SK-N-SH (cell line): Measurements from ENCODE around the gene CPAMD8. TPM values are rescaled to one million over a fixed set of nuclear protein-coding genes. Genes with fewer than 3 reads are reported as not detected.

ENCODE experiments used
- CTCF ChIA-PET: fragments of 300-600, 350-600 bp; formaldehyde crosslinking; extraction: SDS; loops from one replicate; lab custom pipeline; 2021; lab: Yijun Ruan, JAX
- POLR2A ChIA-PET: fragments of 350-600 bp; sonication (Branson Sonifier 250); formaldehyde crosslinking; extraction: SDS; loops from one replicate; lab custom pipeline; 2020; ENCODE audit warnings: antibody characterized with exemption, inconsistent platforms; lab: Yijun Ruan, JAX
- DNase-seq: peaks from one replicate; pipeline ENCODE4 v3.0.0; 2012
- H2AFZ ChIP-seq: fragments of 200-600 bp; sonication (generic); 2 replicates; pipeline ENCODE4 v1.8.1; 2016; ENCODE audit warnings: antibody characterized with exemption, mild to moderate bottlenecking, low read depth
- H3F3A ChIP-seq: fragments of 200-600 bp; sonication (generic); replicated peaks from 2 replicates; pipeline ENCODE3; 2016; ENCODE audit warnings: antibody characterized with exemption, mild to moderate bottlenecking; ENCODE audit not compliant: insufficient read depth
- H3K27ac ChIP-seq, 2 experiments: fragments of 200-500 bp in 1 of 2; fragments of 200-600 bp in 1 of 2; sonication (Bioruptor generic) in 1 of 2; sonication (generic), shearing (Covaris generic) in 1 of 2; 2 replicates each; pipeline versions ENCODE4 v1.5.1 to v1.6.1; 2014 to 2016; ENCODE audit warnings: low read depth in 2 of 2, inconsistent platforms in 1 of 2, low read length in 1 of 2, mild to moderate bottlenecking in 1 of 2, mixed read lengths in 1 of 2
- H3K27me3 ChIP-seq: fragments of 200-600 bp; sonication (generic), shearing (Covaris generic); 2 replicates; pipeline ENCODE4 v1.6.1; 2016; ENCODE audit warnings: mixed run types; ENCODE audit not compliant: insufficient read depth
- H3K36me3 ChIP-seq, 2 experiments: fragments of 200-500 bp in 1 of 2; fragments of 200-600 bp in 1 of 2; sonication (Bioruptor generic) in 1 of 2; sonication (generic) in 1 of 2; replicated peaks in 1 of 2; 2 replicates each; pipeline versions ENCODE3 to v1.5.1; 2014 to 2016; ENCODE audit warnings: low read length in 1 of 2, mild to moderate bottlenecking in 1 of 2; ENCODE audit not compliant: insufficient read depth in 2 of 2, control insufficient read depth in 1 of 2
- H3K4me1 ChIP-seq, 2 experiments: fragments of 200-500 bp in 1 of 2; fragments of 200-600 bp in 1 of 2; sonication (Bioruptor generic) in 1 of 2; sonication (generic), shearing (Covaris generic) in 1 of 2; 2 replicates each; pipeline versions ENCODE4 v1.5.1 to v1.6.1; 2014 to 2016; ENCODE audit warnings: low read depth in 1 of 2, low read length in 1 of 2, mixed run types in 1 of 2; ENCODE audit not compliant: insufficient read depth in 2 of 2, control insufficient read depth in 1 of 2
- H3K4me2 ChIP-seq: fragments of 200-600 bp; sonication (generic), shearing (Covaris generic); 2 replicates; pipeline ENCODE4 v1.6.1; 2017; ENCODE audit warnings: mixed run types
- H3K4me3 ChIP-seq, 2 experiments: fragments of 200-500 bp in 1 of 2; fragments of 200-600 bp in 1 of 2; sonication (Bioruptor generic) in 1 of 2; sonication (generic), shearing (Covaris generic) in 1 of 2; 2 replicates each; pipeline versions ENCODE4 v1.5.1 to v1.8.1; 2014 to 2016; ENCODE audit warnings: low read depth in 2 of 2, inconsistent platforms in 1 of 2, low read length in 1 of 2, mild to moderate bottlenecking in 1 of 2, mixed read lengths in 1 of 2, moderate library complexity in 1 of 2
- H3K79me2 ChIP-seq: fragments of 200-600 bp; sonication (generic); 2 replicates; pipeline ENCODE4 v1.8.1; 2017; ENCODE audit warnings: mild to moderate bottlenecking; ENCODE audit not compliant: insufficient read depth
- H3K9ac ChIP-seq: fragments of 200-600 bp; sonication (generic); 2 replicates; pipeline ENCODE4 v1.6.1; 2017; ENCODE audit warnings: mixed run types
- H3K9me2 ChIP-seq: fragments of 200-600 bp; sonication (generic); 2 replicates; pipeline ENCODE4 v1.6.1; 2017; ENCODE audit warnings: mixed run types
- H3K9me3 ChIP-seq: fragments of 200-600 bp; sonication (generic); 2 replicates; pipeline ENCODE4 v1.6.1; 2017; ENCODE audit warnings: mixed run types, mild to moderate bottlenecking, moderate library complexity
- H4K20me1 ChIP-seq: fragments of 200-600 bp; sonication (generic); 2 replicates; pipeline ENCODE4 v1.6.1; 2017; ENCODE audit warnings: mild to moderate bottlenecking, mixed run types; ENCODE audit not compliant: insufficient read depth
- CHD2 ChIP-seq: fragments of 150-350 bp; IDR thresholded peaks from 2 replicates; pipeline ENCODE4 v1.6.1; 2018; ENCODE audit warnings: low read length; ENCODE audit not compliant: partially characterized antibody
- EZH2phosphoT487 ChIP-seq: fragments of 200-600 bp; sonication (generic); IDR thresholded peaks from 2 replicates; pipeline ENCODE4 v1.6.1; 2017; ENCODE audit warnings: low read depth, mixed run types, mild to moderate bottlenecking, antibody characterized with exemption, moderate library complexity, borderline replicate concordance
- FOSL2 ChIP-seq: IDR thresholded peaks from 2 replicates; pipeline ENCODE4 v1.4.0; 2012; ENCODE audit warnings: low read depth, mild to moderate bottlenecking, moderate library complexity, borderline replicate concordance
- GATA2 ChIP-seq: sonication (generic); formaldehyde crosslinking; IDR thresholded peaks from 2 replicates; pipeline ENCODE4 v1.5.0; 2020; ENCODE audit warnings: mild to moderate bottlenecking, missing genetic modification reagents
- JUND ChIP-seq: IDR thresholded peaks from 2 replicates; pipeline ENCODE4 v1.4.0; 2012
- MEF2A ChIP-seq: IDR thresholded peaks from 2 replicates; pipeline ENCODE4 v1.4.0; 2012; ENCODE audit warnings: low read depth, borderline replicate concordance
- MXI1 ChIP-seq: IDR thresholded peaks from 2 replicates; pipeline ENCODE4 v1.6.1; 2012; ENCODE audit warnings: mild to moderate bottlenecking, low read depth, low read length, improper control_type of control experiment
- NFIC ChIP-seq: IDR thresholded peaks from 2 replicates; pipeline ENCODE4 v1.4.0; 2012; ENCODE audit warnings: borderline replicate concordance
- NRF1 ChIP-seq: IDR thresholded peaks from 2 replicates; pipeline ENCODE4 v1.6.1; 2012; ENCODE audit warnings: low read depth, mild to moderate bottlenecking, low read length
- POLR2AphosphoS5 ChIP-seq: IDR thresholded peaks from 2 replicates; pipeline ENCODE4 v1.6.1; 2012; ENCODE audit warnings: low read depth, low read length
- RAD21 ChIP-seq: IDR thresholded peaks from 2 replicates; pipeline ENCODE4 v1.6.1; 2012; ENCODE audit warnings: mild to moderate bottlenecking, low read length
- RCOR1 ChIP-seq: fragments of 150-350 bp; IDR thresholded peaks from 2 replicates; pipeline ENCODE4 v1.6.1; 2017; ENCODE audit warnings: antibody characterized with exemption, low read length
- SIN3A ChIP-seq: IDR thresholded peaks from 2 replicates; pipeline ENCODE4 v1.6.1; 2012; ENCODE audit warnings: low read depth, mild to moderate bottlenecking, low read length, moderate library complexity, borderline replicate concordance
- TAF1 ChIP-seq: IDR thresholded peaks from 2 replicates; pipeline ENCODE4 v1.6.1; 2012; ENCODE audit warnings: low read depth, mild to moderate bottlenecking, low read length, moderate library complexity, borderline replicate concordance
- TEAD4 ChIP-seq: IDR thresholded peaks from 2 replicates; pipeline ENCODE4 v1.4.0; 2012; ENCODE audit warnings: mild to moderate bottlenecking, borderline replicate concordance; ENCODE audit not compliant: insufficient read depth
- YY1 ChIP-seq: IDR thresholded peaks from 2 replicates; pipeline ENCODE4 v1.4.0; 2012; ENCODE audit warnings: low read depth, mild to moderate bottlenecking
- WGBS: methylation state at CpG from one replicate; pipeline ENCODE4 v1.1.6; 2017; ENCODE audit warnings: low lambda C conversion rate; 5-methylcytosine and 5-hydroxymethylcytosine counted together
- polyA plus RNA-seq, 3 experiments: library from polyadenylated mRNA; depleted of rRNA; stranded (reverse); fragments of >200 nt; gene quantifications; 2 replicates each; pipeline ENCODE4 v1.2.3, GENCODE V29; 2012
- TF ChIP-seq, protein P1 (sequence below): IDR thresholded peaks from 2 replicates; pipeline ENCODE4 v1.6.1; 2012; ENCODE audit warnings: mild to moderate bottlenecking, low read depth, low read length, moderate library complexity

CPAMD8 gene
- polyA plus RNA-seq, 1 of the 3 experiments (the other 2 are of a cell fraction): 1.2 TPM

DNA sequence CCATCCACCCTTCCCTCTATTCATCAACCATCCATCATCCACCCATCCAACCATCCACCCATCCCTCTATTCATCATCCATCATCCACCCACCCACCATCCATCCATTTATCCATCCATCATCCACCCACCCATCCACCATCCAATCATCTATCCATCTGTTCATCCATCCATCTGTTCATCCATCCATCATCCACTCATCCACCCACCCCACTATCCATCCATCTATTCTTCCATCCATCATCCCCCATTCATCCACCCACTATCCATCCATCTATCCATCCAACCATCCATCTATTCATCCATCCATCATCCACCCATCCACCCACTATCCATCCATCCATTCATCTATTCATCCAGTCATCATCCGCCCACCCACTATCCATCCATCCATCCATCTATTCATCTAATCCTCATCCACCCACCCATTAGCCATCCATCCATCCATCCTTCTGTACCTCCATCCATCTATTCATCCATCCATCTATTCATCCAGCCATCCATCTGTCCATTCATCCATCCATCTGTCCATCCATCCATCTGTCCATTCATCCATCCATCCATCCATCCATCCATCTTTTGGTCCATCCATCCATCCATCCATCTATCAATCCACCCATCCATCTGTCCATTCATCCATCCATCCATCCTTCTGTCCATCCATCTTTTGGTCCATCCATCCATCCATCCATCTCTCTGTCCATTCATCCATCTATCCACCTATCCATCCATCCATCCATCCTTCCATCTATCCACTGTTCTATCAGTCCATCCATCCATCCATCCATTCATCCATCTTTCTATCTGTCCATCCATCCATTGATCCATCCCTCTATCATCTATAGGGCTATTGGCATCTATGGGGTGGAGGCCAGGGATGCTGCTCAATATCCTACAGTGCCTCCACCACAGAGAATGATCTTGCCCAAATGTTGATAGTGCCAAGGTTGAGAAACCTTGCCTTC lies 47.5 kb downstream of the CPAMD8 start (continued):
- no peak for TF ChIP-seq NRF1
- TF ChIP-seq, all 33 proteins: peak for 0

DNA sequence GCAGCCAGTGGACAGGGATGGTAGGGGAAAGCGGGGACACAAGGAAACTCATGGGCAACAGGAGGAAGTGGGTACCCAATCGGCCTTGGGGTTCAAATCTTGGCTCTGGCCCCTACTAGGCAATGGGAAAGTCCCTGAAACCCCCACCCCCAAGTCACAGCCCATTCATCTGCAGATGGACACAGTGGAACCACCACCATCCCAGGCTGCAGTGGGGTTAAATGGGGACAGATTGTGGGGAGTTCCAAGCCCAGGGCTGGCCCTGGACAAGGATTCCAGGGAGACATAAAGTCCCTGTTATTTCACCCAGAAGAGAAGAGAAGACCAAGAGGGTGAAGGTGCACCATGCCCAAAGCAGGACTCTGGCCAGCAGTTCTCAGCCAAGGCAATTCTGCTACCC lies 48.5 kb downstream of the CPAMD8 start:
- POLR2A ChIA-PET: no interaction called here
- no CpG with 5 or more reads among the region's 2 CpGs for WGBS

DNA sequence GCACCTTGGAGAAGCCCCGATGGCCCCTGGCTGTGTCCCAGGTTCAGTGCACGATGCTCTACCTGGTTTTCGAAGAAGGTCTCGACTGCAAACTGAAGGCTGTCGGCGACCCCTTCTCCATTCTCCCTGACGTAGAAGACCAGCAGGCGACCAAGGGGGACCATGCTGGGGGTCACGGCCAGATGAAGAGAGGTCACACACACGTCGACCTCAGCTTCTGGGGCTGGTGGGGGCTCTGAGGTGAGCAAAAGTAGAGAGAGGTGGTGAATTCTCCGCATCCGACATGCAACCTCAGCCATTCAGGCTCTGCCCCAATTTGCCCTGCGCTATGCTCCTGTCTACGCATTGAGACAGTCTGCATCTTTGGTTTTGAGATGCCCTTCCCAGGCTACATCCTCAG lies 49.3 kb downstream of the CPAMD8 start:
- H2AFZ ChIP-seq: no peak overlapping the region
- no peaks in the 10 kb centered on the region for H3K9me3 ChIP-seq
- DNase-seq: no peak
- H3K4me1 ChIP-seq: no peaks in the 10 kb centered on the region
- no peak overlapping the region for H3K9ac ChIP-seq
- no peaks in the 10 kb centered on the region for H3F3A ChIP-seq
- TF ChIP-seq TEAD4: no peak
- H3K79me2 ChIP-seq: no peaks in the 10 kb centered on the region
- H3K4me2 ChIP-seq: no peak overlapping the region
- no peak overlapping the region for H3K4me3 ChIP-seq
- no peaks in the 10 kb centered on the region for H4K20me1 ChIP-seq
- no peaks in the 10 kb centered on the region for H3K36me3 ChIP-seq
- ChIA-PET CTCF (no interaction called here), POLR2A (no interaction called here)
- 29% methylated on average over 10 of the region's 15 CpGs for WGBS
- H3K27me3 ChIP-seq: peaks cover 9% of the 10 kb centered on the region; the same call in 1 of the 2 replicates
- H3K27ac ChIP-seq: no peak overlapping the region
- no peaks in the 10 kb centered on the region for H3K9me2 ChIP-seq

More for the DNA sequence above, 48.5 kb downstream of the CPAMD8 start:
- TF ChIP-seq YY1: no peak
- TF ChIP-seq JUND: no peak
- no peak for TF ChIP-seq RCOR1
- Histone ChIP-seq H3K36me3 (no peaks in the 10 kb centered on the region), H3K79me2 (no peaks in the 10 kb centered on the region), H2AFZ (no peak overlapping the region), H4K20me1 (no peaks in the 10 kb centered on the region), H3K9me3 (no peaks in the 10 kb centered on the region), H3K4me3 (no peak overlapping the region), H3K27me3 (peaks cover 9% of the 10 kb centered on the region; the same call in 1 of the 2 replicates), H3K9me2 (no peaks in the 10 kb centered on the region), H3F3A (no peaks in the 10 kb centered on the region), H3K9ac (no peak overlapping the region), H3K4me2 (no peak overlapping the region), H3K4me1 (no peaks in the 10 kb centered on the region), H3K27ac (no peak overlapping the region)
- no peak for DNase-seq
- CTCF ChIA-PET: no interaction called here

DNA sequence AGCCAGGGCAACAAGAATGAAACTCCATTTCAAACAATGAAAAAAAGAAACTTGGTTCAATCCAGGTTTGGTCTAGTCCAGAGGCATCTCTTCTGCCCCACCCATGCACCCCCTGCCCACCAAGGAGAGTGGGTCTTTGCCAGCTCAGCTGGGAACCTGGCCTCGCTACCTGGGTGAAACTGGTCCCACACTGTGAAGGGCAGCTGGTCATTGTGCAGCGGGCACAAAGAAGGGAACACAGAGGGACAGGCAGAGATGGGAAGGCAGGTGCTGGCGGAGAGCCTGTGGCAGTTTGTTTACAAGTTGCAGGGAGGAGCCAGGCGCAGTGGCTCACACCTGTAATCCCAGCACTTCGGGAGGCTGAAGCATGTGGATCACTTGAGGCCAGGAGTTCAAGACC lies 50.2 kb downstream of the CPAMD8 start:
- ChIA-PET CTCF (no interaction called here), POLR2A (no interaction called here)
- H2AFZ ChIP-seq: no peak overlapping the region
- TF ChIP-seq MEF2A (no peak), MXI1 (no peak), POLR2AphosphoS5 (no peak), JUND (no peak), TAF1 (no peak), CHD2 (no peak), NFIC (no peak), FOSL2 (no peak), RAD21 (no peak), SIN3A (no peak), EZH2phosphoT487 (no peak), NRF1 (no peak), GATA2 (no peak)
- TF ChIP-seq, protein P1, sequence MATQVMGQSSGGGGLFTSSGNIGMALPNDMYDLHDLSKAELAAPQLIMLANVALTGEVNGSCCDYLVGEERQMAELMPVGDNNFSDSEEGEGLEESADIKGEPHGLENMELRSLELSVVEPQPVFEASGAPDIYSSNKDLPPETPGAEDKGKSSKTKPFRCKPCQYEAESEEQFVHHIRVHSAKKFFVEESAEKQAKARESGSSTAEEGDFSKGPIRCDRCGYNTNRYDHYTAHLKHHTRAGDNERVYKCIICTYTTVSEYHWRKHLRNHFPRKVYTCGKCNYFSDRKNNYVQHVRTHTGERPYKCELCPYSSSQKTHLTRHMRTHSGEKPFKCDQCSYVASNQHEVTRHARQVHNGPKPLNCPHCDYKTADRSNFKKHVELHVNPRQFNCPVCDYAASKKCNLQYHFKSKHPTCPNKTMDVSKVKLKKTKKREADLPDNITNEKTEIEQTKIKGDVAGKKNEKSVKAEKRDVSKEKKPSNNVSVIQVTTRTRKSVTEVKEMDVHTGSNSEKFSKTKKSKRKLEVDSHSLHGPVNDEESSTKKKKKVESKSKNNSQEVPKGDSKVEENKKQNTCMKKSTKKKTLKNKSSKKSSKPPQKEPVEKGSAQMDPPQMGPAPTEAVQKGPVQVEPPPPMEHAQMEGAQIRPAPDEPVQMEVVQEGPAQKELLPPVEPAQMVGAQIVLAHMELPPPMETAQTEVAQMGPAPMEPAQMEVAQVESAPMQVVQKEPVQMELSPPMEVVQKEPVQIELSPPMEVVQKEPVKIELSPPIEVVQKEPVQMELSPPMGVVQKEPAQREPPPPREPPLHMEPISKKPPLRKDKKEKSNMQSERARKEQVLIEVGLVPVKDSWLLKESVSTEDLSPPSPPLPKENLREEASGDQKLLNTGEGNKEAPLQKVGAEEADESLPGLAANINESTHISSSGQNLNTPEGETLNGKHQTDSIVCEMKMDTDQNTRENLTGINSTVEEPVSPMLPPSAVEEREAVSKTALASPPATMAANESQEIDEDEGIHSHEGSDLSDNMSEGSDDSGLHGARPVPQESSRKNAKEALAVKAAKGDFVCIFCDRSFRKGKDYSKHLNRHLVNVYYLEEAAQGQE: no peak

More for the DNA sequence above, 50.2 kb downstream of the CPAMD8 start:
- Histone ChIP-seq H3K4me2 (no peak overlapping the region), H3K9me2 (no peaks in the 10 kb centered on the region), H3K79me2 (no peaks in the 10 kb centered on the region), H4K20me1 (no peaks in the 10 kb centered on the region), H3K9ac (no peak overlapping the region), H3K4me3 (no peak overlapping the region), H3K36me3 (no peaks in the 10 kb centered on the region), H3K27me3 (peaks cover 14% of the 10 kb centered on the region; the same call in 1 of the 2 replicates), H3F3A (no peaks in the 10 kb centered on the region), H3K27ac (no peak overlapping the region), H3K4me1 (no peaks in the 10 kb centered on the region), H3K9me3 (no peaks in the 10 kb centered on the region)
- DNase-seq: no peak
- 0% methylated on average over 2 of the region's 5 CpGs for WGBS
